Stimulated activated naive CD4-positive, alpha-beta T cell (primary cell): ENCODE data around the gene CNGB1.
"Not testable (repeated sequence)": the region's sequence is repeated elsewhere in the genome, so short reads cannot be mapped to it uniquely, and the experiment has no call there.

ENCODE experiments used
- DNase-seq, 6 experiments: peaks; one replicate each; lab custom pipeline; 2025; lab: John Stamatoyannopoulos, UW

Gene CNGB1

GRCh38 chr16:57886427-57886826, 84.5 kb downstream of the CNGB1 start:
- DNase-seq: no peak

- no peak for DNase-seq
Measured at GRCh38 chr16:57884655-57885133, 86.2 kb downstream of the CNGB1 start.

DNA sequence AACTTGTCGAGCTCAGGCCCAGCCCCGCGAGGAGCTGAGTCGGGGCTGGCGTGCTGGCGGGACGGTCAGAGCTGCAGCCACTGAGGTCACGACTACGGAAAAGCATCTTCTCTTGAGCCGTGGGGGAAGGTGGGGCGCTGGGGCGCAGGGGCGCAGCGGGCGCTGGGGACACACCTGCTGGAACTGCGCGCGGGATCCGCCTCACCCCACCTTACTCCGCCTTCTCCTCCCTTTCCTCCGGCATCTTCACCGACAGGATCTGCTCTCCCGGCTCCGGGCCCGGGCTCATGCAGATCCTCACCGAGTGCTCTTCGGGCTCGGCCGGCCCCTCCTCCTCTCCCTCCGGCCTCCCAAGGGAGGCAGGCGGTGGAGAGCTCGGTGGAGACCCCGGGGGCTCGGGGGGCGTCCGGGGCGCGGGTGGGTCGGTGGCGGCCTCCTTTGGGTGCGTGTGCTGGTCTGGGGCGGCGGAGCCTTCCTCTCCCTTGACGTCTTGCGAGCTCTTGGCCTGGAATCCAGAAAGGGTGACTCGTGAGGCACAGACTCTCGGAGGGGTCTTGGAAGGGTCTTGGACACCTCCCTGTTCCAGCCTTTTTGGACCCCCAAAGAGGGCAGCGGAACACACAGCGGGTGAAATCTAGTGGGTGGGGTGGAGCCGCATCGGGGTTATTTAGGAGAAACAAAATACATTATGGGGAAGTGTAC, 86.8 kb downstream of the CNGB1 start:
- DNase-seq: no peak

- no peak for DNase-seq
Measured at GRCh38 chr16:57883480-57883879, 87.4 kb downstream of the CNGB1 start.

DNA sequence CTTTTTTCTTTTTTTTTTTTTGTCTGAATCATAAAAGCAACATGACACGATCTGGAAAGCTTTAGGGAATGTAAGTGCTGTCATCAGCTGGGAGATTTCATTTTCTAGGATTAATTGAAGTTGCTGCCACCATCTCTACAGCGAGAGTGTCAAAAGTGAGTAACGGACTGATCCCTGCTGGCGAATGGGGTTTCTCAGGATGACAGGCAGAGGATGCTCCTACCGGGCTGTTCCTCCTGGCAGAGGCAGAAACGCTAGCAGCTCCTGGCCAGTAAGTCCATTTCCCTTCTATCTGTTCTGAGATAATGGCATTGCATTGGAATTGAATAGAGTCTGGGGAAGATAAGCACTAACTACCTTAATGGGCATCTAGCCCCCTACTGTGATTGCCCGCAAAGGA, 88.1 kb downstream of the CNGB1 start:
- no peak for DNase-seq

- no peak for DNase-seq
Measured at GRCh38 chr16:57882206-57882605, 88.7 kb downstream of the CNGB1 start.

DNA sequence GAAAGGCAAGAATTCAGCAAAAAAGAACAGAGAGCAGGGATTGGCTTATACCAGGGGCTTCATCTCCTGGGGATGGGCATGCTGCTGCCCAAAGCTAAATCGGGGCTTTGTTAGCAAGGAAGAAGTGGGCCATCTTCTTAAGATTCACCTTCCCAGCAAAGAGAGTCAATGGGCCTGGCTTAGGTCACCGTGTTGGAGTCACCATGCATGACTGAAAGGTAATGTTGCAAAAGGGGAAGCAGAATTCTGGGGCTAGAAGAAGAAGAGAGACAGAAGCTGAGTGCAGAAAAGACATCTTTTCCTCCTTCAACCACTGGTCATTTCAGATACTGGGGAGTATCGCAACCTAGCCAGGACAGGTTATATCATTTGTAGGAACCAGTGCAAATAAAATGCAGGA, 92.3 kb downstream of the CNGB1 start:
- no peak for DNase-seq

DNA sequence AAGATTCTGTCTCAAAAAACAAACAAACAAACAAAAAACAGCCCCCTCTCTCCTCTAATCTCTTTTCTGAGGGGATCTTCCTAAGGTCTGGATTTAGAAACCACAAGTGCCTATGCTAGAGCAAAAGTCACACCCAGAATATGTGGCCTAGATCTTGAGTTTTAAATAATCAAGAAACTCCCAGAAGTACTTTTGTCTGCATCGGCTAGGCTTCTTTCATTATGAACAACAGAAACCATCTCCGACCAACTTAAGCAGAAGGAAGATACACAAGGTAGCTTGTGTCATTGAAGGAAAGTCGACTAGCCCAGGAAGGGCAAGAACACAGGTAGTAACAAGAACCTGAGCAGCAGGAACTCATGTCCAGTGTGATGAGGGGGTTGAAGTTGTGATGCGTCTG, 94.7 kb downstream of the CNGB1 start:
- DNase-seq: no peak

GRCh38 chr16:57875347-57875746, 95.6 kb downstream of the CNGB1 start:
- no peak for DNase-seq

- DNase-seq: no peak
Measured at GRCh38 chr16:57873218-57873617, 97.7 kb downstream of the CNGB1 start.

- DNase-seq: not testable (repeated sequence)
Measured at GRCh38 chr16:57872764-57873163, 98.2 kb downstream of the CNGB1 start.

- no peak for DNase-seq
Measured at GRCh38 chr16:57871456-57871855, 99.5 kb downstream of the CNGB1 start.

DNA sequence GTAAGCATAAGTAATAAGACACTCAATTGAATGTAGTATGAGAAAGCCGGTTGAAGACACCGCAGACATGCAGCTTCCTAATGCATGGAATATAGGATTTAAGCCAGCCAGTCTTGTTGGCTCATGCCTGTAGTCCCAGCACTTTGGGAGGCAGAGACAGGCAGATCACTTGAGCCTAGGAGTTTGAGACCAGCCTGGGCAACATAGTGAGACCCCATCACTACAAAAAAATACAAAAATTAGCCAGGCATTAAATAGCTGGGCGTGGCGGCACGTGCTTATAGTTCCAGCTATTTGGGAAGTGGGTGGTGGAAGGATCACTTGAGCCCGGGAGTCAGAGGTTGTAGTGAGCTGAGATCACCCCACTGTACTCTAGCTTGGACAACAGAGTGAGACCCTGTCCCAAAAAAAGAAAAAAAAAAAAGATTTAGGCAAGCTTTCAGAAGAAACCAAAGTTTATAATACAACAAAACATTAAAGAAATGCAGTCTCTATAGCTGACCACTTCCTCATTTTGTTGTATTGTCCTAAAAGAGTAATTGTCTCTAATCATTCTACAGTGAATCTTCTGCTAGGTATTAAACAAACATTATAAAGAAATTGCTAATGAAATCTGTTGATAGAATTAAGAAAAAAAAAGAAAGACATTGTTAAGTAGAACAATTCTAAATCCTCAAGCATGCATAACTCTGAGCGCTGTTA, 100.0 kb downstream of the CNGB1 start:
- no peak for DNase-seq

GRCh38 chr16:57868913-57869520, 101.9 kb downstream of the CNGB1 start:
- no peak for DNase-seq

GRCh38 chr16:57867000-57867561, 103.8 kb downstream of the CNGB1 start:
- DNase-seq: no peak

DNA sequence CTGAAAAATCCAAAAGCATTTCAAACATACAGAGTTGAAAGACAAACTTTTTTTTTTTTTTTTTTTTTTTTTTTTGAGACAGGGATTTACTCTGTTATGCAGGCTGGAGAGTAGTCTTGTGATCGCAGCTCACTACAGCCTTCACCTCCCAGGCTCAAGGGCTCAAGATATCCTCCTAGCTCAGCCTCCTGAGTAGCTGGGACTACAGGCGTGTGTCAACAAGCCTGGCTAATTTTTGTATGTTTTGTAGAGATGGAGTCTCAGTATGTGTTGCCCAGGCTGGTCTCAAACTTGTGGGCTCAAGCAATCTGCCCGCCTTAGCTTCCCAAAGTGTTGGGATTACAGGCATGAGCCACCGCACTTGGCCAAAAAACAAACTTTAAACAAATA, 104.4 kb downstream of the CNGB1 start:
- no peak for DNase-seq

DNA sequence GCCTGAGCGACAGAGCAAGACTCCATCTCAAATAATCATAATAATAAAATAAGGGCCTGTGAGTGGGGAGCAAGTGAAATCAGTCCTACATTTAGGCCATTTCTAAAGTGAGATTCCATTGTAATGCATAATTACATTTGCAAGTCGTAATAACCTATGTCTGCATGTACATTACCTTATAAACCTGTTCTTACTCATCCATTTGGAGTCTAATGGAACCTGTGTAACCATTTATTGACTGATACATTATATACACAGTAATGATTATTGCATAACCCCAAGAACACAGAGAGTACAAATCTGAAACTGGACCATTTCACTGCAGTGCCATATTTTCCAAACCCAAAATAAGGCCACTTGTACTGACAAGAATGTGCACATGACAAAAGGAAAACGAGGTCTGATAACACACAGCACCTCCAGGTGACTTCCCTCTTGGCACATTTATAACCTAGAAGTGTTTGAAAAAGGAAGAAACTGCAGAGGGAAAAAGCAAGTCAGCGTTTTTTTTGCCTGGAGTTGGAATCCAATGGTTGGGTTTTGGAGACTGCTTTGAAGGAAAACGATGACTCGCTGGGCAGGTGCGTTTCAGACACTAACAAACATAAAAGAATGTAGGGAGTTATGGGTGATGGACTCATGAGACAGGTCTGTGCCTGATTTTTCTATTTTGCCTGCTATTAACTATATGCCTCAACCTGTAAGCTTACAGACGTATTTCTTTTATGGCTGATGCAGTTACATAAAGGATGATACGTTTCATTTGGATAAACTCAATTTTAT, 105.0 kb downstream of the CNGB1 start:
- no peak for DNase-seq

- no peak for DNase-seq
Measured at GRCh38 chr16:57863434-57864160, 107.3 kb downstream of the CNGB1 start.

DNA sequence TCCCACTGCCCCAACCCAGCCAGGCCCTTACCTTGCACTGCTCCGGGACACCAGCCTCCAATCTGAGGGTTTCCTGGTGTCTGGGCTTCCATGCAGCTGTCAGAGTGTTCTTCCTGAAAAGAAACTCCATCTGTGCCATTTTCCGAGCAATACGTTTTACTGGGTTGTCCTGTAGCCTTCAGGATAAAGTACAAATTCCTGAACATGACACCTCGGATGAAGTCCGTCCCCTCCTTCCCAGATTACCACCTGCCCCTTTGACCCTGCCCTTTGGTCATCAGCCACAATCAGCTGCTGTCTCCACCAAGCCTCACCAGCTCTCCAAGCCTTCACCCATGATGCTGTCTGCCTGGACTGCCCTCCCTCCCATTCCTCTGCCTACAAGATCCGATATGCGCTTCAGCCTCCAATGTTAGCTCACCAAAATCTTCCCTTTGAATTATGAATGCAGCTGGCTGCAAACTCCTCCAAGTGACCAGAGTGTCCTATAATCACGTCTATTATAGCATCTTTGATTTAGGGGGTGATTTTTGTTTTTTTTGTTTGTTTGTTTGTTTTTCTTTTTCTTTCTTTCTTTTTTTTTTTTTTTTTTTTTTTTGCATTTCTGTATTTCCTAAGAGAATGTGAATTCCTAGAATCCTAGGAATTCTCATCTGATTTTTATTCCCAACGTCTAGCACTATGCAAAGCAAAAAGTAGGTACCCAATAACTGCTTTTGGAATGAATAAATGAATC, 108.1 kb downstream of the CNGB1 start:
- no peak for DNase-seq

- DNase-seq: no peak
Measured at GRCh38 chr16:57859331-57859730, 111.6 kb downstream of the CNGB1 start.

GRCh38 chr16:57858635-57859034, 112.3 kb downstream of the CNGB1 start:
- no peak for DNase-seq
